ENCODE results near the gene SYCE3. TPM values are rescaled to one million over a fixed set of nuclear protein-coding genes. Genes with fewer than 3 reads are reported as not detected.

Gene SYCE3
- total and polyA plus RNA-seq, 9 of the 15 experiments (the other 6 are each of a cell fraction or from before 2014, with no cell fraction given), result 0.56 TPM; not detected in 8

DNA sequence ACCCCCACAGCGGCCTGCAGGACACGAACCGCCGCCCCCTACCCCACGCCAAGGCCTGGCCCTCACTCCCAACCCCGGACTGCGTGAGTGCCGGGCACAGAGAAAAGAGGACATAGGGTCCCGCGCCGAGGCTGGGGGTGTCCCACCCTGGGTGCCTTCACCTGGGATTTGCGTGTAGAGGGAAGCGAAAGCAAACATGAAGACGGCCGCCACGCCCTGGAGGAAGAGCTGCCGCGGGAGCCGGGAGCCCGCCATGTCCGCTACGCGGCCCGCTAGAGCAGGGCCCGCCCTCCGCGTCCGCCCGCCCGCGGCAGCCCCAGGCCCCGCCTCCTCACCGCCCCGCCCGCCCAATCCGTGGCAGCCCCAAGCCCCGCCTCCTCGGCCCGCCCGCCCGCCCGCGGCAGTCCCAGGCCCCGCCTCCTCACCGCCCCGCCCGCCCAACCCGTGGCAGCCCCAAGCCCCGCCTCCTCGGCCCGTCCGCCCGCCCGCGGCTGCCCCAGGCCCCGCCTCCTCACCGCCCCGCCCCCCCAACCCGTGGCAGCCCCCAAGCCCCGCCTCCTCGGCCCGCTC is 55.2 kb downstream of the SYCE3 start, which contains the start of gene LMF2:
LMF2 (minus strand) TSS at position 282 of the 570 bp plus-strand sequence; CDS start at position 255, 27 bp downstream.
- FAIRE-seq (no peak), DNase-seq (ENCODE audit: extremely low read depth in 1 of 4, low spot score in 3 of 4) (peak in 2 of 4 experiments; percentile 88), ATAC-seq (peak; percentile 88)
- Histone ChIP-seq H3K4me3 (peak within 1 kb of the TSS; percentile 87), H3K27me3 (ENCODE audit: control insufficient read depth in 2 of 2, insufficient read depth in 2 of 2, low read length in 2 of 2) (no peaks in the 10 kb centered on the region), H3K9ac (ENCODE audit: insufficient read depth in 1 of 2, low read depth in 2 of 2, low read length in 2 of 2) (peak within 1 kb of the TSS; percentile 87 to 99), H3K4me1 (replicated peaks in 1 of 2; ENCODE audit: control insufficient read depth in 2 of 2, insufficient read depth in 2 of 2, low read length in 2 of 2) (peaks cover 0 to 27% of the 10 kb centered on the region in 2 experiments; a peak in 3 of 5 replicates), H3K79me2 (ENCODE audit: control insufficient read depth, insufficient read depth, low read length) (peaks cover 45% of the 10 kb centered on the region), H3K27ac (ENCODE audit: extremely low read depth, low read depth, low read length) (peak within 1 kb of the TSS; percentile 98), H3K4me2 (ENCODE audit: insufficient read depth, low read length) (peak within 1 kb of the TSS; percentile 91), H3K9me1 (ENCODE audit: control insufficient read depth, insufficient read depth, low read length) (no peaks in the 10 kb centered on the region), H2AFZ (ENCODE audit: low read depth, low read length) (peak within 1 kb of the TSS; percentile 93), H3K36me3 (ENCODE audit: control insufficient read depth, insufficient read depth, low read length) (peaks cover 32% of the 10 kb centered on the region; the same call in 1 of the 3 replicates), H4K20me1 (replicated peaks; ENCODE audit: control insufficient read depth, insufficient read depth, low read length) (no peaks in the 10 kb centered on the region), H3K9me3 (replicated peaks; ENCODE audit: control insufficient read depth, insufficient read depth, low read depth, low read length) (no peaks in the 10 kb centered on the region)
- ChIA-PET CTCF (ENCODE audit: low intra/inter-chr PET ratio) (no interaction called here), POLR2A (interaction anchor here (0.6 to 5.7 kb wide), 6 partner anchors 11 to 135 kb away, joined by 3 to 65 read pairs (median 4); partner anchors contain the start of genes MIOX and SCO2)
- in situ Hi-C loops (cut with MboI) (no loop called here), intact Hi-C loops (cut with micrococcal nuclease) (no loop called here)
- no TSS peak for BruUV-seq (replicated peaks)
- no CpG with 5 or more reads among the region's 62 CpGs for WGBS (ENCODE audit: insufficient coverage, low coverage, missing lambda C conversion rate)
- TF ChIP-seq, protein P1, sequence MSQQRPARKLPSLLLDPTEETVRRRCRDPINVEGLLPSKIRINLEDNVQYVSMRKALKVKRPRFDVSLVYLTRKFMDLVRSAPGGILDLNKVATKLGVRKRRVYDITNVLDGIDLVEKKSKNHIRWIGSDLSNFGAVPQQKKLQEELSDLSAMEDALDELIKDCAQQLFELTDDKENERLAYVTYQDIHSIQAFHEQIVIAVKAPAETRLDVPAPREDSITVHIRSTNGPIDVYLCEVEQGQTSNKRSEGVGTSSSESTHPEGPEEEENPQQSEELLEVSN (IDR thresholded peaks at IDR 0.05; ENCODE audit: borderline replicate concordance in 1 of 2, extremely low read depth in 1 of 2, insufficient read depth in 1 of 2, insufficient read length in 1 of 2, low read depth in 1 of 2, low read length in 1 of 2, poor library complexity in 1 of 2, severe bottlenecking in 1 of 2), result peak in 1 of 2 experiments; percentile 18
- TF ChIP-seq POLR2B (IDR thresholded peaks at IDR 0.05; ENCODE audit: low read depth, partially characterized antibody) (peak; percentile 50), PHF8 (IDR thresholded peaks at IDR 0.05; ENCODE audit: borderline replicate concordance, low read length) (peak; percentile 70; the same call in 1 of the 2 replicates), SREBF2 (CRISPR knock-in tag; IDR thresholded peaks at IDR 0.05) (no peak), POLR2G (IDR thresholded peaks at IDR 0.05; ENCODE audit: low read depth, low read length) (peak; percentile 11; the same call in 1 of the 2 replicates), KDM2B (CRISPR knock-in tag; IDR thresholded peaks at IDR 0.05) (0 out of 2 replicates have a peak, but pooled peaks have one; percentile 22), PHF20 (IDR thresholded peaks at IDR 0.05; ENCODE audit: partially characterized antibody) (peak; percentile 58), YY1 (IDR thresholded peaks at IDR 0.05; ENCODE audit: borderline replicate concordance in 1 of 3, control insufficient read depth in 1 of 3, extremely low read depth in 1 of 3, insufficient read depth in 3 of 3, insufficient read length in 1 of 3, insufficient replicate concordance in 2 of 3, low read depth in 1 of 3, low read length in 2 of 3) (peak in 2 of 3 experiments; percentile 68 to 72), CREM (IDR thresholded peaks at IDR 0.05; ENCODE audit: low read depth) (peak; percentile 33; the same call in 1 of the 2 replicates), POLR2A (conservative IDR thresholded peaks at IDR 0.05) (peak; percentile 13)
- TF ChIP-seq, protein P2, sequence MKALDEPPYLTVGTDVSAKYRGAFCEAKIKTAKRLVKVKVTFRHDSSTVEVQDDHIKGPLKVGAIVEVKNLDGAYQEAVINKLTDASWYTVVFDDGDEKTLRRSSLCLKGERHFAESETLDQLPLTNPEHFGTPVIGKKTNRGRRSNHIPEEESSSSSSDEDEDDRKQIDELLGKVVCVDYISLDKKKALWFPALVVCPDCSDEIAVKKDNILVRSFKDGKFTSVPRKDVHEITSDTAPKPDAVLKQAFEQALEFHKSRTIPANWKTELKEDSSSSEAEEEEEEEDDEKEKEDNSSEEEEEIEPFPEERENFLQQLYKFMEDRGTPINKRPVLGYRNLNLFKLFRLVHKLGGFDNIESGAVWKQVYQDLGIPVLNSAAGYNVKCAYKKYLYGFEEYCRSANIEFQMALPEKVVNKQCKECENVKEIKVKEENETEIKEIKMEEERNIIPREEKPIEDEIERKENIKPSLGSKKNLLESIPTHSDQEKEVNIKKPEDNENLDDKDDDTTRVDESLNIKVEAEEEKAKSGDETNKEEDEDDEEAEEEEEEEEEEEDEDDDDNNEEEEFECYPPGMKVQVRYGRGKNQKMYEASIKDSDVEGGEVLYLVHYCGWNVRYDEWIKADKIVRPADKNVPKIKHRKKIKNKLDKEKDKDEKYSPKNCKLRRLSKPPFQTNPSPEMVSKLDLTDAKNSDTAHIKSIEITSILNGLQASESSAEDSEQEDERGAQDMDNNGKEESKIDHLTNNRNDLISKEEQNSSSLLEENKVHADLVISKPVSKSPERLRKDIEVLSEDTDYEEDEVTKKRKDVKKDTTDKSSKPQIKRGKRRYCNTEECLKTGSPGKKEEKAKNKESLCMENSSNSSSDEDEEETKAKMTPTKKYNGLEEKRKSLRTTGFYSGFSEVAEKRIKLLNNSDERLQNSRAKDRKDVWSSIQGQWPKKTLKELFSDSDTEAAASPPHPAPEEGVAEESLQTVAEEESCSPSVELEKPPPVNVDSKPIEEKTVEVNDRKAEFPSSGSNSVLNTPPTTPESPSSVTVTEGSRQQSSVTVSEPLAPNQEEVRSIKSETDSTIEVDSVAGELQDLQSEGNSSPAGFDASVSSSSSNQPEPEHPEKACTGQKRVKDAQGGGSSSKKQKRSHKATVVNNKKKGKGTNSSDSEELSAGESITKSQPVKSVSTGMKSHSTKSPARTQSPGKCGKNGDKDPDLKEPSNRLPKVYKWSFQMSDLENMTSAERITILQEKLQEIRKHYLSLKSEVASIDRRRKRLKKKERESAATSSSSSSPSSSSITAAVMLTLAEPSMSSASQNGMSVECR (CRISPR knock-in tag; IDR thresholded peaks at IDR 0.05), result peak; percentile 60; the same call in 1 of the 2 replicates
- TF ChIP-seq, protein P3, sequence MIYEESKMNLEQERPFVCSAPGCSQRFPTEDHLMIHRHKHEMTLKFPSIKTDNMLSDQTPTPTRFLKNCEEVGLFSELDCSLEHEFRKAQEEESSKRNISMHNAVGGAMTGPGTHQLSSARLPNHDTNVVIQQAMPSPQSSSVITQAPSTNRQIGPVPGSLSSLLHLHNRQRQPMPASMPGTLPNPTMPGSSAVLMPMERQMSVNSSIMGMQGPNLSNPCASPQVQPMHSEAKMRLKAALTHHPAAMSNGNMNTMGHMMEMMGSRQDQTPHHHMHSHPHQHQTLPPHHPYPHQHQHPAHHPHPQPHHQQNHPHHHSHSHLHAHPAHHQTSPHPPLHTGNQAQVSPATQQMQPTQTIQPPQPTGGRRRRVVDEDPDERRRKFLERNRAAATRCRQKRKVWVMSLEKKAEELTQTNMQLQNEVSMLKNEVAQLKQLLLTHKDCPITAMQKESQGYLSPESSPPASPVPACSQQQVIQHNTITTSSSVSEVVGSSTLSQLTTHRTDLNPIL (CRISPR knock-in tag; IDR thresholded peaks at IDR 0.05), result no peak

Data from K562 (cell line).